GM11168 (cell line): ENCODE measurements around the gene MAGI3.
"Not testable (repeated sequence)": the region's sequence is repeated elsewhere in the genome, so short reads cannot be mapped to it uniquely, and the experiment has no call there.

Experiments used
- in situ Hi-C: fragments of 300-500 bp; cut with MboI; formaldehyde crosslinking; loops from one replicate; pipeline ENCODE4 v1.12.0; 2022; ENCODE audit warnings: low sequenced_read_pairs; ENCODE audit not compliant: unreplicated experiment

Gene MAGI3

DNA sequence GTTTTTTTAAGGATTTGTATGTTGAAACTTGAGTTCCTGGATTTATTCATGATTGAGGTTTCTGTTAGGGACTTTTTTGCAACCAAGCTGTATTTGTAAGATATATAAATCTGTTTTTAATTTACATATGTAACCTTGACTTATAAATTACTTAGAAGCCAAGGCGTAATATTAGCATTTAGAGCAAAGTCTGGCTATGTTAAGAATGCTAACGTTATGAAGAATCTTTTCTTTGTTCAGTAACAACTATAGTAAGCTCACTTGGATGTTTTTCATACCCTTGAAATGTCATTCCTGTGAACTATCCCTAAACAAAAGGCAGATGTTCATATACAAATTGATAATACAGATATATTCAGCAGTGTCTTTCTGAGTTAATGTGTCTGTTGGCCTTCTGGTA is 155.3 kb downstream of the MAGI3 start:
- in situ Hi-C loops = no loop called here

DNA sequence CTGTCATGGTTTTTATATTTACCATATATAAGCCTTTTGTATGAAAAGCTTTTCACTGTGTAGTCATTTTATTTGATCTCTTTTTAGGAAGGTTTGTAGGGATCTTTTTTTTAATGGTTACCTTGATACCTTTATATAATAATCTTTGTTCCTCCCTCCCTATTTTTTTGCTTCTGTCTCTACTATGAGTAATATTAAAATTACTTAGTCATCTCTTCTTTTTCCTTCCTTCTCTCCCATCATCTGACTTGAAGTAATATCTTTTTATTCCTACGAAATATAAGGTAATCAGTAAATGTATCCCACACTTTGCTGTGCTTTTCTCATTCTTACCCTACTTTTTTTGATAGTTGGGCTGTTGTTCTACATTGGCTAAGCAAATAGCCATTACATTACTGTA is 161.4 kb downstream of the MAGI3 start:
- in situ Hi-C loops = no loop called here

DNA sequence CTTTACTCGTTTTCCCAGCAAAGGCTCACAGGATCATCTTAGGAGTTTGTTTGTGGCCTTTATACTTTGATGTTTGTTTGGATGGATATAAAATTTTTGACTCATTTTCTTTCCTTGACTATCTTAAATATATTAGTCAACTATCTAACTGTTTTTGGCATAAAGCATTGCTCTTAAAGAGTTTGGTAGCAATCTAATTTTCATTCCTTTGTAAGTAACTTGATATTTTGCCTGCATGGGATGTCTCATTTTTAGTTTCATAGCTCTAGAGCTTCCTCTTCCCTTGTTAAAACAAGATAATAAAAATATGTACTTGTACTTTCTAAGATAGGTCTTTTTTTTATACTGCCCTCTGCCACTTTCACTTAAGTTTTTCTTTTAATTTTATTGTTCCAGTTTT is 161.9 kb downstream of the MAGI3 start:
- in situ Hi-C loops = no loop called here

DNA sequence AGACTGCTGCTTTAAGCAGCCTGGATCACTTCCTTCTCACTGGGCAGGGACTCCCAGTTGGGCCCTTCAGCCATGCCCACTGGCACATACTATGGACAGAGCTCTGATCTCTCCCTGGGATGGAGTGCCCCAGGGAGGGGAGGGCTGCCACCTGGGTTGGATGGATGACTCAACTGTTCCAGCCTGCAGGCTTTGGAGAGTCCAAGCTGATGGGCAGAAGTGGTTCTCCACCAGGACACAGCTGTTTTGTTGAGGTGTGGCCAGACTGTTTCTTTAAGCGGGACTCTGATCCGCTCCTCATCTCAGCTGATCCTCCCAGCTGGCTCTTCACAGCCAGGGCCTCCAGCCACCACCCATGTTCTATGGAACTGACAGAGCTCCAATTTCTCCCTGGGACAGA is 166.9 kb downstream of the MAGI3 start:
- in situ Hi-C loops = no loop called here

DNA sequence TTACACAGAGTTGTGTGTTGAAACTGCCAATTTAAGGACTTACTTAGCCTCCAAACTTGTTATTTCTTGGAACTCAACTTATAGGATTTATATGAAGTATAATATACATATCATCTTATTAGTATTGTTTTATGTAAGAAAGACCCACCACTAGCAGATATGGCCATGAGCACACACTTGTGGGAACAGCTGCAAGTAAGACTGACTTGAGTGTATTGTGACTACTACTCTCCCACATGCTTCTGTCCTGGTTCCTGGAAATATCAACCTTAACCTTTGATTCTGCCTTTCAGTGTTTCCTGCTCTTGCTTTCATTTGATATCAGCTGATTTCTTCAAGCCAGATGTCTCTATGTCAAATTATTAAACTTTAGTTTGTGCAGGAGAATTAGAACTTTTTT is 175.3 kb downstream of the MAGI3 start:
- in situ Hi-C loops = no loop called here

DNA sequence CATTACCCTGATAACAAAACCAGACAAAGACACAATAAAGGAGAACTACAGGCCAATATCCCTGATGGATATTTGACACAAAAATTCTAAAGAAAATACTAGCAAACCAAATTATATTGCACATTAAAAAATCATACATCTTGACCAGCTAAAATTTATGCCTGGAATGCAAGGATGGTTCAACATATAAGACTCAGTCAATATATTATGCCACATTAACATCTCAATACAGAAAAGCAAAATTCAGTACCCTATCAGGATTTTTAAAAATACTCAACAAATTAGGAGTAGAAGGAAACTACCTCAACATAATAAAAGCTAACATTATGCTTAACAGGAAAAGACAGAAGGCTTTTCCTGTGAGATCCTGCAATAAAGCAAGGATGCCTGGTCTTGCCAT is 177.1 kb downstream of the MAGI3 start:
- in situ Hi-C loops = no loop called here

DNA sequence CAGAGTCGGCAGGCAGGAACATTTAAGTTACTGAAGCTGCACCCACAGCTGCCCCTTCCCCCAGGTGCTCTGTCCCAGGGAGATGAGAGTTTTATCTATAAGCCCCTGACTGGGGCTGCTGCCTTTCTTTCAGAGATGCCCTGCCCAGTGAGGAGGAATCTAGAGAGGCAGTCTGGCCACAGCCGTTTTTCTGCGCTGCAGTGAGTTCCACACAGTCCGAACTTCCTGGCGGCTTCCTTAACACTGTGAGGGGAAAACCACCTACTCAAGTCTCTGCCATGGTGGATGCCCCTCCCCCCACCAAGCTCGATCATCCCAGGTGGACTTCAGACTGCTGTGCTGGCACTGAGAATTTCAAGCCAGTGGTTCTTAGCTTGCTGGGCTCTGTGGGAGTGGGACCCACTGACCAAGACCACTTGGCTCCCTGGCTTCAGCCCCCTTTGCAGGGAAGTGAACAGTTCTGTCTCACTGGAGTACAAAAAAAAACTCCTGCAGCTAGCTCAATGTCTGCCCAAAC is 185.5 kb downstream of the MAGI3 start:
- in situ Hi-C loops = not testable (repeated sequence)

DNA sequence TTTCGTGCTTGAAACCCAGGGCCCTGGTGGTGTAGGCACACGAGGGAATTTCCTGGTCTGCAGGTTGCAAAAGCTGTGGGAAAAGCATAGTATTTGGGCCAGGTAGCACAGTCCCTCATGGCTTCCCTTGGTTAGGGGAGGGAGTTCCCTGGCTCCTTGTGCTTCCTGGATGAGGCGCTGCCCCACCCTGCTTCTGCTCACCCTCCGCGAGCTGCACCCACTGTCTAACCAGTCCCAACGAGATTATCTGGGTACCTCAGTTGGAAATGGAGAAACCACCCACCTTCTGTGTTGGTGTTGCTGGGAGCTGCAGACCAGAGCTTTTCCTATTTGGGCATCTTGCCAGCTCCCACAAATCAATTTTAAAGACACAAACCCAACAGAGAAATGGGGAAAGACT is 186.0 kb downstream of the MAGI3 start:
- in situ Hi-C loops = no loop called here

DNA sequence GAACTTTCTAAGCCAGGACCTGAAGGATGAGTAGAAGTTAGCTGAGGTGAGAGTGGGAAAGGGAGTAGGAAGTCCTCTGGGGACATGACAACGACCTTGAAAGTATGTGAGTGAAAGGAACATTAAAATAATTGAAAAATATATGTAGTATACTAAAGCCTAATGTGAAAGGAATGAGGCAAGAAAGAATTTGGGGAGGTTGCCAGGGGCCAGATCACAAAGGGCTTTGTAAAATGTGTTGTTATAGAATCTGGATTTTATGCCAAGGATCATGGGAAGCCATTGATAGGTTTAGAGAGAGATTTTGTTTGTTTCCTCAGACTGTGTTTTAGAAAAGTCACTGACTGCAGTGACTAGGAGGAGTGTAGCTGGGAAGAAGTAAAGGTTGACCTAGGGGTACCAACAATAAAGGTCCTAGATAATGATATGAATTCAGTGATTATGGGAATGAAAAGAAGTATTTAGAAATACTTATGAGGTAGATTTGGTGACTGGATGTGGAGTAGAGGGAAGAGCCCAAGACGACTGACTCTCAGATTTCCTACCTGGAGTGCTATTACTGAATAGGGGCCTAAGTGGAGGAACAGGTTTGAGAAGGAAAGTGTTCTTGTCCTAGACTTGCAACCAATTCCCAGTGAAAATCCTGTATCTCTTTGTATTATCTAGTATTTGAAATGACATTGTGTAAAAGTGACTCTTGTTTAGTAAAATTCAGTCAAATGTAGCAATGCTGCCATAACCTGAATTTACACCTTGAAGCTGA is 189.1 kb downstream of the MAGI3 start:
- in situ Hi-C loops = no loop called here

DNA sequence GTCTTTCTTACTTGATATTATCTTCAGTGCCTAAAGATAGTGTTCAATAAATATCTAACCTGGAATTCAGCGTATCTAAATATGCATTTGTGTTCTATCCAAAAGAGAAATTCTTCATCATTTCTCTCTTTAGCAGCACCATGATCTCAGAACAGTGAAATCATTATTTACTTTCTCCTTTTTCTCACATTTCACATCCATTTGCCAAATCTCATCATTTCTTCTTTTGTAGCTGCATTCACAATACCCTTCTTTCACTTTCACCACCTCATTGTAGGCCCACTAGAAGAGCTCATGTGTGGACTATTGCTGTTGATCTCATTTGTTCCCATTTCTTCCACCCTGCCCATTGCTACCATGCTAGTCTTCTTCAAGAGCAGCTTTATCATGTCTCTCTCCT is 191.0 kb downstream of the MAGI3 start:
- in situ Hi-C loops = no loop called here

DNA sequence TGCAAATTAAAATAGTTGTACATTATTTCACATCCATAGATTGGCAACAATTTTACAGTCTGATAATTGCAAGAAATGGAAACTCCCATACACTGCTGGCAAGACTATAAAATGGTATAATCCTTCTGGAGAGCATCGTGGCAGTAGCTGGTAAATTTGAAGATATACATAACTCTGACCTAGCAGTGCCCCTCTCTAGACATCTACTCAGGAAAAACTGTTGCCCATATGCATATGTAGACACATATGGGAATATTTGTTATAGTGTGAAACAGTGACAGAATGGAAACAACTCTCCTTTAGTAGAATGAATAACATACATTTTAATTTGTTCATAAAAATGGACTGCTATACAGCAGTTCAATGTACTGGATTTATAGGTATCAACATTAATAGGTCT is 191.8 kb downstream of the MAGI3 start:
- in situ Hi-C loops = no loop called here

DNA sequence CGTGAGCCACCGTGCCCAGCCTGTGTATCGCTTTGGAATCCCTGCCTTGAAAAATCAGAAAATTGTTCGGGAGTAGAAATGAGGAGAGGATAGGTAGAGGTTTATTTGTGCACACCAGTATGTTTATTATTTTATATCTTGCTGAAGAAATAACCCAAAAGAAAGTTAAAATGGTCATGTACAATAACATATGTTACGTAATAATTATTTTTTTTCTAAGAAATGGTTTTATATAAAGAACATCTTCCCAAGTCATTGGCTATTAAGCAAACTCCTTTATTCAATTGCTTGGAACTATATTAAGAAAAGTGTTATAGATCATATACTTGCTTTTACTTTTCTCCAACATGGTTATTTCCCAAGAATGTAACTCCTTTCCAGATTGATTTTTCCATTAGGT is 197.2 kb downstream of the MAGI3 start:
- in situ Hi-C loops = no loop called here

DNA sequence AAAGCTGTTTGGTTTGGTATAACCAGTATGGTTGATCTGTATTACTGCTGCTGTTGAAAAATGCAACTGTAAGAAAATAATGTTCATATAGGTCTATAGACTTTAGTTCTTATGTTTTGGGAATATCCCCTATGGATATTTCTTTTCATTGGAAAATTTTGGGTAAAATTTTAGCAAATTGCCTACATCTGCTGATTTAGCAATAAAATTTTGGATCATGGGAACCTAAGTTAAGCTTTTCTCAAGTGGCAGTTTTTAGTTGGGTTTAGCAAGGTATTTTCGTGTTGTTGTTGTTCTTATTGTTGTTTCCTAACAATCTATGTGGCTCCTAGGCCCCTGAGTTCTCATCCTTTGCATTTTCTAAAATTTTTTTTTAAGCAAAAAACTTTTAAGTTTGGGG is 201.9 kb downstream of the MAGI3 start:
- in situ Hi-C loops = no loop called here

DNA sequence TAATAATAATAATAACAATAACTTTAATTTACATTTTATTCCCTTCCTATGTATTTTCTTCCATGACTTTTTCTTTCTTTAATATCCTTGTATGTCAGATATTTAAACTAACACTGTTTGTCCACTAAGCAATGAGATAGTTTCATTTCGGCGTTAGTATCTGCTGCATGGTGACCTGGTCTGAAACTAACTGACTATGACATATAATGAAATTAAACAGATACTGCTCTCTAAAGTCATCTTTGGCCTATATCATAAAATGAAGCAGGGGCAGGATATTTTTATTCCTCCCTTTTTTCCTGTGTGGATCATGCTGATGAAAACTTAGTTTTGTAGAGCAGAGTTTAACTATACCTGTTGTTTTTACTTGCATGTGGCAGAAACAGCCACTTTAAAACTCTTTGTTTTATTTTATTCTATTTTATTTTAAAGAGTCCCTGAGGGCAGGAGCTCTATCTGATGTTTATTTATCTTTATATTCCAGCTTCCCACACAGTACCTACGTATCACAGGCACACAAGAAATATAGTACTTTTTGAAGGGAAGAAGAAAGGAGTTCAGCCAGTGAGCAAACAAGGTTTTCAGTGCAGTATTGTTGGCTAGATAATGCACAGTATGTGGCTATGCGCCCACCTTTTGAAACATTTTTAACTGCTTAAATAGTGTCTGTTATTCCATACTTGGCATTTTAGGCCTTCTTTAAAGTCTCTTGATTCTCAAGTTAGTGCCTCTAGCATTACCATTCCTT is 203.4 kb downstream of the MAGI3 start:
- in situ Hi-C loops = no loop called here

DNA sequence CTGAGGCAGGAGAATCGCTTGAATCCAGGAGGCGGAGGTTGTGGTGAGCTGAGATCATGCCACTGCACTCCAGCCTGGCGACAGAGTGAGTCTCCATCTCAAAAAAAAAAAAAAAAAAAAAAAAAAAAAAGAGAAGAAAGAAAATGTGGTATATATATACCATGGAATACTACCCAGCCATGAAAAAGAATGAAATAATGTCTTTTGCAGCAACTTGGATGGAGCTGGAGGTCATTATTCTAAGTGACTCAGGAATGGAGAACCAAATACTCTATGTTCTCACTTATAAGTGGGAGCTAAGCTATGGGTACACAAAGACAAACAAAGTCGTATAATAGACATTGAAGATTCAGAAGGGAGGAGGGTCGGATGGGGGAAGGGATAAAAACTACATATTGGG is 214.2 kb downstream of the MAGI3 start:
- in situ Hi-C loops = not testable (repeated sequence)

DNA sequence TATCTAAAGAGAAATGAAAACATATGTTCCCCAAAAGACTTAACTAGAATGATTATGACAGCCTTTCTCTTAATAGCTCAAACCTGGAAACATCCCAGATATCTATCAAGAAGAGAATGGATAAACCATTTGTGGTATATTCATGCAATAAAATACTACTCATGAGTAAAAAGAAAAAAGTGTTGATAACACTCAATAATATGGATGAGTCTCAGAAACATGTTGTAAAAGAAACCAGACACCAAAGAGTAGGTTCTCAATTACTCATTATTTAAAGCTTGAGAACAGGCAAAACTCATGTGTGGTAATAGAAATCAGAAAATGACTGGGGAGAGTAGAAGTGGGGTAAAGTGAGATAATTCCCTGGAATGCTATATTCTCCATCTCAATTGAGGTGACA is 214.8 kb downstream of the MAGI3 start:
- in situ Hi-C loops = no loop called here

DNA sequence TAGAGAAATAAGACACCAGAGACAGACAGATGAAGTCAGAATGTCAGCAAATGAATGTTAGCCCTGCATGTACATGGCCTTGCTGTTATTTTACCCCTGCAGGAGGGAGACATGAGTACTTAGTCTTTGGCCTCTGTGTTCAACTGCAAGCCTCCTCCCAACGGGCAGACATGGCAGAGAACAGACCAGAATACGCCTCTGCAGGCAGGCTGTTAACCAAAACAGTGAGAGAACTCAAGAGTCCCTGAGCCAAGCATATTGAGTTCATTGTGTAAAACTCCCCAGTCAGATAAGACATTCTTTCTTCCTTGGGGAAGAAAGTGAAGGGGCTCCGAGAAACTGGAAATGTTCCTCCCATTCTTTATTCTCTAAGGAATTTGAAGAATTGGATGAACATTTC is 218.1 kb downstream of the MAGI3 start:
- in situ Hi-C loops = no loop called here

DNA sequence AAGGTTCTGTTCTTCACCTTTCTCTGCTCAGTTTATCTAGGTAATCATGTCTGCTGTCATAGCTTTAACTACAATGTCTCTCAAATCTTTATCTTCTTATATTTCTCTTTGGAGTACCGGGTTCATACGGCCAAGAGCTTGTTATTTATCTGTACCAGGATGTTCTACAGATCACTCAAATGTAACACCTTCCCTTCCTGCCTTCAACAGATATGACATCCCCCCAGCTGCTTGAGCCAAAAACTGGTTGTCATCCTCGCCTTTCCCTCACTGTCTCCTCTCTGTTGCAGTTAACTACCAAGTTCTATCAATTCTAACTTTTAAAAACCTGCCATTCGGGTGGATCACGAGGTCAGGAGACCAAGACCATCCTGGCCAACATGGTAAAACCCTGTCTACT is 220.1 kb downstream of the MAGI3 start:
- in situ Hi-C loops = no loop called here

DNA sequence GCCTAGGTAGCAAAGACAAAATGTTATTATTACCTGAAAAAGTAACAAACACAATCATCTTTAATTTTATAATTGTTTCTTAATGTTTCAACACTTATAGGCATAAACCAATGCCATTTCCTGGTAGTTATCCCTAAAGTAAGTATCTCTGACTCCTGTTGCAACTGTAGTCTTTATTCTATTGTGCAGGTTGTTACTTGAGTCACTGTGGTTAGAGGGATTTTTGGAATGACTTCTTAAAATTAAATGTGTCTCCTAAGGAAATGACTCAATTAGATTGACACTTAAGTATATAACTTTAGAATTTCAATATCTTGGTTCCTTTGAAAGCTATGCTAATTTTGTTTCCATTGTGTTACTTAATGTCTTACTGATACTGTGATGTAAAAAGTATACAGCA is 225.1 kb downstream of the MAGI3 start:
- in situ Hi-C loops = no loop called here

DNA sequence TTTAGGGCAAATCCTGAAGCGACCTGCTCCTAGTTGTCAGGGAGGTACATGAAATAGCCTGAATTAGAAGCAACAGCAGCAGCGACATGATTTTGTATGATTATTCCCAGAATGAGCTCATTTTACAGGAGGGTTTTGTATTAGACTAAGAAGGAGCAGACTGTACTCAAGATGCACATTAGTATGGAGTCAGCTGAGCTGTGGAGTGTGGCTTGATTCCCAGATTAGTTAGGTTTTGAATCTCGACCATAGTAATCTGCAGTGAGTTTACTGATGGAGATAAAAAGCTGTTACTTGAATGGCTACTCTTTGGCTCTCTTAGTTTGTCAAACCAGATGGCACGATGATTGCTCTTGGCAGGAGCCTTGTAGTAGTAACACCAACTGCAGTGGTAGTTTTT is 225.8 kb downstream of the MAGI3 start:
- in situ Hi-C loops = no loop called here

DNA sequence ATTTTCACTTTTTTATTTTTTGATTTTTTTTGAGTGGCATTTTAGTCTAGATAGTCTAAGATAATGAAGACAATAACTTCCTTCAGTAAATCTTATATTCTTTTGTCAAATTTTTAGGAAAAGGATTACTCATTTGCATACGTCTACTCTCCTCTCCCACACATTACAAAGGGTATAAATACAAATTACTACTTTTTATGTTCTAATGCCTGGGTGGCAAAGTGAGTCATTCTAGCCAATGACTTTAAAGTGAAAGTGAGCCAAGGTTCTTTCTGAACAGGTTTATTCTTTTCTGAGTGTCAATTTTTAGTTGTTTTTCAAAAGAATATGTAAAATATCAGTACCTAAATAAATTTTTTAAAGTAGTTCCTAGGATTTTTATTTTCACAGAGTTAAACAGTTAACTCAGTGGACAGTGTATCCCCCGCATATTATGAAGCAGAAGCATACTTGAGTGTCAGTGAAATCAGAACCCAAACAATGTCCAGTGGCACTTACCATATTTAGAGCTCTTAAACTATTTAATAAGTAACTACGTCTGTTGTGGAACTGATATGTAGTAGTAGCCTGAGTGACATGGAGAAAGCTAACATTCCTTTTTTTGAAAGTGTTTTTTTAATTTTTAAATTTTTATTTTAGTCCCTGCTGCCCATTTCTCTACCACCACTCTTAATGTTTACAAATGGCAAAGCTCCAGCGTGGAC is 227.3 kb downstream of the MAGI3 start:
- in situ Hi-C loops = no loop called here
